Activated CD4-positive, CD25-positive, alpha-beta regulatory T cell (primary cell): Measurements from ENCODE around the gene PABPN1L.

Source experiments
- DNase-seq, 4 experiments: peaks; one replicate each; lab custom pipeline; 2025; lab: John Stamatoyannopoulos, UW

Gene PABPN1L

DNA sequence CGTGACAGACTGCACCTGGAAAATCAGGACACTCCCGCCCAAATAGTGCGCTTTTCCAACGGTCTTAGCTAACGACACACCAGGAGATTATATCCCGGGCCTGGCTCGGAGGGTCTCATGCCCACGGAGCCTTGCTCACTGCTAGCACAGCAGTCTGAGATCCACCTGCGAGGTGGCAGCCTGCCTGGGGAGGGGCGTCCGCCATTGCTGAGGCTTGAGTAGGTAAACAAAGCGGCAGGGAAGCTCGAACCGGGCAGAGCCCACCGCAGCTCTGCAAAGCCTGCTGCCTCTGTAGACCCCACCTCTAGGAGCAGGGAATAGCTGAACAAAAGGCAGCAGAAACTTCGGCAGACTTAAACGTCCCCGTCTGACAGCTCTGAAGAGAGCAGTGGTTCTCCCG, 14.8 kb downstream of the PABPN1L start:
- no peak for DNase-seq

DNA sequence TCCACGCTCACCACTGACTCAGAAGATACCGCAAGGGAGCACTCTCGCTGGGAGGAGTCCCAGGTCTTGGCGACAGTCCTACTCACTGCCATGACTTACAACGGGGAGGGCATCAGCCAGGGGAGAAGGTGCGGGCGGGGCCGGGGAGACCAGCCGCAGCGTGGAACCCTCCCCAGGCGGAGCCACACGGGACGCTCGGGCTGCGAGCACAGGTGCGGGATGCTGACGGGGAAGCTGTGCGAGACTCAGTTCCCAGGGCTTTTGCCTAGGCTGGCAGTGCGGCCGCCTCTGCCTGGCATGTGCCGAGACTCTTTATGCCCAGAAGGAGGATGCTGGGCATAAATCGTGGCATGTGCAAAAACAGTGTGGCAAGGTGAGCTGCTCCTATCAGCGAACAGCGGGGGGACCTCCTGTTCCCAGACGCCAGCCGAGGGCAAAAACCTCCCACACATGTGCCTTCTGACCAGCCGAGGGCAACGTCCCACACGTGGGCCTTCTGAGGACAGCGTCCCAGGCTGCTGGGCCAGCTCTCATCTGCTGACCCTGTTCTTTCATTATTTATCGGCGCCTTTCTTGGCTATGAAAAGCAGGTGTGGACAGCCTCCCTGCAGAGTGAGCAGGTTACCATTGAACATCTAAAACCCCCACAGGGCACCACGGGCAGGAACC, 15.8 kb downstream of the PABPN1L start:
- DNase-seq: no peak

DNA sequence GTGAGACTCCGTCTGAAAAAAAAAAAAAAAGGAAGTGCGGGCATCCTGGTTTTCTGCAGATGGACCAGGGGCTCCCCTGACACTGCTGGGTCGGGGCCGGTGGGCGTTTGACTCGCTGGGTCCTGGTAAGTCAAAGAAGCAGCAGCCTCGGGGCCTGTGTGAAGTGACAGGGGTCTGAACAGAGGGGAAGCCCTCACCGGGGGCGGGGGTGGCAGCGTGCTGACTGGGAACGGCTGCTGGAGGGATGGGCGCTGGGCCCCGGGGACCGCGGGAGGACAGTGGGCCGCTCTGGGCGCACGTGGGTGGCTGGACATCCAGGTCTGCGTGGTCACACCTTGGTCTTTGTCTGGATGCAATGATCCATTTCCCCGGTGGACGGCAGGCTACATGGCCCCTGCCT, 17.9 kb downstream of the PABPN1L start:
- DNase-seq: no peak

DNA sequence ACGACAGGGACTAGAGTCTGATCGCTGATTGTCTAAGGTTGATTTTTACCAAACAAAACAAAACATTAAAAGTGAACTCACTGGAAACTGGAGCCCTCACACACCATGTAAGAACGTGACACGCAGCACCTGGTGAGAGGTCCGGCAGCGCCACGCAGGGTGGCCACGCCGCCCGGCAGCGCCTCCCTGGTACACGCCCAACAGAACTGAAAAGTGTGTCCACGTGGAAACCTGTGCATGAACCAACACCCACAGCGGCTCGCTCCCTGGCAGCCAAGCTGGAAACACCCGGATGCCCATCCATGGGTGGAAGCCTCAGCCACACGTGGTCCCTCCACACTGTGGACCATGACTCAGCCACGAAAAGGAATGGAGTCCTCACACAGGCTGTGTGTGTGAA, 18.8 kb downstream of the PABPN1L start:
- no peak for DNase-seq

DNA sequence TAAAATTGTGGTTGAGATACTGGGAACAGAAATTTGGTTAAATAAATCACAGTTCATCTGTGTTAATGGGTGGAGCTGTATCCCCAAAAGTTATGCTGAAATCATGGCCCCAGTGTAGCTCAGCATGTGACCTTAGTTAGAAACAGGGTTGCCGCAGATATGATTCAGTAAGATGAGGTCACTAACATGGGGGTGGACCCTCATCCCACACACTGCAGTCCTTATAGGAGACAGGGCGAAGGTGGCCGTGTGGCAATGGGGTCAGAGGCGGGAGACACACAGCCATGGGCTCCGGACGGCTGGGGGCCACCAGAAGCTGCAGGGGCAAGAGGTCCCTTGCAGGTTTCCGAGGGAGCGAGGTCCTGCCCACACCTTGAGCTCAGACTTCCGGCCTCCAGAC, 20.4 kb downstream of the PABPN1L start:
- DNase-seq: no peak

DNA sequence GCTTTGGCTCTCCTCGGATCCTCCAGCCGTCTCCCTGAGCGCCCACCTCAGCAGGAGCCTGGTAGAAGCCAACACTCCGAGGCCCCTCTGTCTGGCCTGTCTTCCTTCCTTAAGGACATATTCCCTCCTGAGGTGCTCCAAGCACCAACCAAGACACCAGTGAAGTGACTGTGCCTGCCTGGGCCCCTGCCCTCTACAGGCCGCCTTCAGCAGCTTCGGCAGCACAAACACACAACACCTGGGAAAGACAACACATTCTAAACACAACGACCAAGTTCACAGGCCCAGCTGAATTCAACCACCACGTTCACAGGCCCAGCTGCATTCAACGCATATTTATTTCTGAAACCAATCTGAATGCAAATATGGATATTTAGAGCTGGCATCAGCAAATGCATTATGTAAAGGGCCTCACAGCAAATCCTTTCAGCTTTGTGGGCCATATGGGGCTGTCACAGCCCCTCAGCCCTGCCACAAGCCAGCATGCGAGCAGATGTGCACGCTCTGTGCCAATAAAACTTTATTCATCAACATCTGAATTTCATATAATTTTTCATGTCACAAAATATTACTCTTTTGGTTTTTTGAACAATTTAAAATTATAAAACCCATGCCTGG, 21.9 kb downstream of the PABPN1L start:
- no peak for DNase-seq

DNA sequence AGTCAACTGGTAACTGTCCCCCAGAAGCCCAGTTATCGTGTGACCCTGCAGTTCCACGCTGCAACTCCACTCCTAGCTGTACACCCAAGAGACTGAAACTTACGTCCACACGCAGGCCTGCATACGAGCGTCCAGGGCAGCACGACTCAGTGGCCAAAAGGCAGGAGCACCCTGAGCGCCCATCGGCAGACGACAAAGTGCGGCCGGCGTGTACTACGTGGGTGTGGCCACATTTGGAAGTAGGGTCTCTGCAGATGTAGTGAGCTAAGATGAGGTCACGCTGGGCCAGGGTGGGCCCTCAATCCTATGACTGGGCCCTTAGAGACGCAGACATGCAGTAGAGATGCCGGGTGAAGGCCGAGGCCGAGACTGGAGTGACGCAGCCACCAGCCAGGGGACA, 23.2 kb downstream of the PABPN1L start:
- DNase-seq: no peak

DNA sequence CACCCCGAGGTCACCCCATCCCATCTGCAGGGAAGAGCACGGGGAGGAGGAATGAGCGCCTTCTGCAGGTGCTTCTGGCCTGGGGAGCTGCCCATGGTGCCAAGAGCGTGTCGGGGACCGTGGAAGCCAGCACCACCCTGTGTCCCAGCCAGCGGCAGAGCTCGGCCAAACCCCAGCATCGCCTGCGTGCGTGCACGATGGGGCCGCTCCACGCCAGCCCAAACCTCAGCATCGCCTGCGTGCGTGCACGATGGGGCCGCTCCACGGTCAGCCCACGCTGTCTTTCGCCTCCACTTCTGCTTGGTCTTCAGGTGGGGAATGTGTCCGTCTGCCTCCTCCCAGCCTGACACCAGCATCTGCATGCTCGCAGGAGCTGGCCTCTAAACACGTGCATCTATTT, 23.7 kb downstream of the PABPN1L start:
- no peak for DNase-seq

DNA sequence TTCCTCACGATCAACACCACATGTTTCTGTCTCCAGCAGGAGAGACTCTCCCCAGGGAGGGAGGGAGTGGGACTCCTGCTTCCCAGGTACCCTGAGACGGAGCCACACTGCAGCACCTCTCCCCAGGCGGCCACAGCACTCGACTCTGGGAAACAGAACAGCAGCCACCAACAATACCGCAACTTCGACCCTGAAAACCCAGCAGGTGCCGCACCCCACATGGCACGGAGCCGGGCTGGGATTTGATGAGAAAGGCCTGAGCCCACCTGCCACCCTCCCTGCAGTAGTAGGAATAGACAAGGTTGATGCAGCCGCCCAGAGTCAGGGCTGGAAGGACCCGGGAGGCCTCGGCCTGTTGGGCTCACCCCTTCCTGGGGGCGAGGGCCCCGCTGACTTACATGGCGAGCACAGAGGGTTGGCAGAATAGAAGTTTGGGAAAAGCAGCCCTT, 24.1 kb downstream of the PABPN1L start:
- no peak for DNase-seq

DNA sequence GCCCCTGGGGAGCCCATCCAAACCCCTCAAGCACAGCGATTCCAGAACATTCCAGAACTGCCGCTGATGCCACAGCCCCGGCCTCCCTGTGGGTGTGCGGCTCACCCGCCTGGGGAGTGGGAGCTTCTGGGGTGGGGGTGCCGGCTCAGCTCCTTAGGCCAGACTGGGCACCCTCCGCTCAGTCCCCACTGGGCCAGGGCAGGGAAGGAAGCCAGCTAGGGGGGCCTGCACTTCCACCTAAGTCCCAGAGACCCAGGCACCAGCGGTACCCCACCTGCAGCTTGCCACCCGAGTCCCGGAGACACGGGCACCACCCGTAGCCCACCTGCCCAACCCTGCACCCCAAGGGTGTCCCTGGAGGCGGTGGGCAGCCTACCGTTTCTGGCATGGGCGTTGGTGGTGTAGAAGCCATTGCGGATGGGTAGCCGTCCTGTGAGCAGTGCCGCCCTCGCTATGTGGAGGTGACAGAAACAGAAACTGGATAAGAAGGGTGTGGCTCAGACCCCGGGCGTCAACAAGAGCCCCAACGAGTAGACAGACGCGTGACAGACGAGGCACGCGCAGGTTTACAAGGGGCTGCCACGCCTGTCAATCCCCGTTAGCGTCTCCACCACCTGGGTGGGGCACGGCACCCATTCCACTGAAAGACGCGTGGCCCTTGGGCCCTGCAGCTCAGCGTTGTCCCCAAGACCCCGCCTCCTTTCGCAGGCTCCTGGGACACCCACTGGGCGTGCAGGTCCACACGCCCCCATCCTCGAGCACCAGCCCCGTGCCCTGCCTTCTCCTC, 24.7 kb downstream of the PABPN1L start:
- no peak for DNase-seq

DNA sequence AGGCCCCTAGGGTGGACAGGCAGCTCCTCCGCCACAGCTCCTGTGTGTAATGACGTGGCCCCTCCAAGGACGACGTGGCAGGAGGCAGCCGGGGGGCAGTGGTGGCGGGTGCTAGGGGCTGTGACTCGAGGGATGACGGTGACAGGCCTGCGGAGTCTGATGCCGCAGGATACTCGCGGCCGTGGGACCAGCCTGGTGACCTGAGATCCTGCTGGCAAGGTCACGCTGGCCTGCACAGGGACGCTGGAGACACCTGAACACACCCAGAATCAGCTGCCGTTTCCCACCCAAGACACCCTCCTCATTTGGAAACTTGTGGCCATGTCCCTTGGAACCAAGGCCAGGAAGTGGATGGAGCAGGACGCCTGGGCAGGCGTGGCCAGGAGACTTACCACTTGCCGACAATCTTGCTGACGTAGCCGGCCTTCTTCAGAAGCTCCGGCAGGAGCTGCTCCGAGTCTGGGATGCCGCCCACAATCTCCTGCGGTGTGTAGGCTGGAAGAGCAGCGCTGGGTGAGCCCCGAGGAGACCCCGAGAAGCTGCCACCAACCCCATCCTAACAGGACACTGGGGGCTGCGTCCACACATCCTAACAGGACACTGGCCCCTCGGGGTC, 25.8 kb downstream of the PABPN1L start:
- no peak for DNase-seq

DNA sequence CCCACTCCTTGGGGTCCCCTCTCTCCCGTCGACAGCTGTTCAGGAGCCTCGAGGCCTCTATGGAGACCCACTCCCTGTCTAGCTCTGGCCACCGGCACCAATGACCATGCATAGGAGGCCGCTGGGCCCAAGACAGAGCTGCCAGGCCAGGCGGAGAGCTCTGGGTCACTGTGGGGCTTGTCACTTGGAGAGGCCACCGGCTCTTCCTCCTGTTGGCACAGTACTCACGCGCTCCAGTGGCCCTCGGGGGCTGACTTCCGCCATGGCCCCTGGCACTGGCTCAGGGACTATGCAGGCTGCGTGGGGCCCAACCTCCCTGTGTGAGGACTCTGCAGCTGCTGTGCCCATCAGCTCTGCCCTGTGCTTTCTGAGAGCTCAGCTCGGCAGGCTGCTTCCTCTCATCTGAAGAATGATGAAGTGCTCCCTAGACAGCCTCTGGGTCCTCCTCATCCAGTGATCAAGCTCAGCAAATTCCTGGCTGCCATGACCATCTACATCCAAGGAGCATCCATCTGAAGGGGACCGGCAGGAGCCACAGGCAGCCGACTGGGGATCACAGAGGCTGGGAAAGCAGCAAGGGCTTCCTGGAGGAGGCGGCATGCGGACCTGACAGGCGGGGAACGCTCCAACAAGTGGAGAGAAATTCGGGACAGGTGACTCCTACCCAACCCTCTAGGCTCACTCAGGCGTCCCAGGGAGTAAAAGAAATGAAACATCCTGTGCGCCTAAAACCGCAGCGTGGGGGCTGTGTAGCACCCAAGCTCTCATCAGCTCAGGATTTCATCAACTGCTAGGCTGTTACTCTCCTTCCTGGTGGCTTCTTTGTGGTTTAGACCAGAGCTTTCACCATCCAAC, 26.5 kb downstream of the PABPN1L start:
- no peak for DNase-seq

DNA sequence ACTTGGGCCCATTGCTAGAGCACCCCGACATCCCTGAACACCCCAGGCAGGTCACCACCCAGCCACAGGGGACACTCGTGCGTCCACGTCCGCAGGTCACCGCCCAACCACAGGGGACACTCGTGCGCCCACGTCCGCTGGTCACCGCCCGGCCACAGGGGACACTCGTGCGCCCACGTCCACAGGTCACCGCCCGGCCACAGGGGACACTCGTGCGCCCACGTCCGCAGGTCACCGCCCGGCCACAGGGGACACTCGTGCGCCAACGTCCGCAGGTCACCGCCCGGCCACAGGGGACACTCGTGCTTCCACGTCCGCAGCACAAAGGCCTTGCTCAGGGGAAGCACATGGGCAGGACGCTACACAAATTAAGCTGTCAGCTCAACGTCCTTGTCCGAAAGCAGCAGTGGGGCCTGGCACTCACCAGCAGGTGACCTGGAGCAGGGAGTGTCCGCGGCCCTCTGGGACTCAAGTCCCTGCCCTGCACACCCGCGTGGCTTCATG, 27.4 kb downstream of the PABPN1L start:
- no peak for DNase-seq

DNA sequence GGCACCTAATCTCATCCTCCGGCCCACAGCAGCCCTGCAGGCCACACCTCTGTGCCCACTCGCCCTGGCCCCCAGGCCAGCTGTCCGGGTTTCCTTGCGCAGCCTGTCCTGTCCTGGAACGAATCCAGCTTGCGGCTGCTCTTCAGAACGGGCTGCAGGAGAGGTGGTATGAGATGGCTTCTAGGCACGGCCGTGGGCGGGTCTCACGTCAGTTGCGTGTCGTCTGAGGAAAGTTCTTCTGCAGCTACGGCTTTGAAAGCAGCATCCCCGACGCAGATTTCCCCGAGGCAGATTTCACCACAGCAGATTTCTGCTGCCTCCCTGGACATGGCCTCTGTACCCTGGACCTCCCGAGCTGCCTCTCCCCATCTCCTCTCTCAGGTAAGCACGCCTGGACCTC, 27.9 kb downstream of the PABPN1L start:
- DNase-seq: no peak

DNA sequence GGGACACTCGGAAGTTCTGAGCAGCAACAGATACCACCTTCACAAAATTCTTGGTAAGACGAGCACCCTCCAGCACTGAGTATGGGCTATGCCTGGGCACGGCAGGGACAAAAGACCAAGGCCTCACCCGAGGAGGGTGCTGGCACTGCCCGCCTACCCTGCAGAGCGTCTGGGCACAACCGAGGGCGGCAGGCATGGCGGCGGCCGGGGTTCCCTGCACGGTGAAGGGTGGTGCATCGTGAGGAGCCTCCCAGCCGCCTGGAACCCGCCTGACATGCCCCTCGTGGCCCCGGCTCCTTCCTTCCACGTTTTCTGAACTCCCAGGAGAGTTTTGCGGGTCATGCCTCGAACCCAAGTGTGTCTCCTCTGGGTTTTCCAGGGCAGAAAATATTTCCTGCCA, 28.7 kb downstream of the PABPN1L start:
- DNase-seq: no peak

DNA sequence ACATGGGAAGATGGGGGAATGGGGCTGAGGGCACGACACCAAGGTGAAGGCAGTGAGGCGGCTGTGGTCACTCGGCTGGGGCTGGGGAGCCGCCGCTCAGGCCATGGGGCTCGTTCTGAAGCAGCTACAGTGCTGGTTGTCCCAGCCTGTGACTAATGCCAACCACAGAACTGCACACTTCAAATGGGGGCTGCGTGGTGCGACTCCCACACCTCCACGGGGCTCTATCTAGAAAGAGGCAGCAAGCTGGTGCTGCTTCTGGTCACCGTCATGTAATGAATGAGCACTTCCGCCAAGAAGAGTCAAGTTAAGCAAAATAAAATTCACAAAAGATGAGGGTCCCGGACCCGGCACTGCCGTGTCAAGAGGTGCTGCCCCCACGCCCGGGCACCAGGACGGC, 29.7 kb downstream of the PABPN1L start:
- no peak for DNase-seq

DNA sequence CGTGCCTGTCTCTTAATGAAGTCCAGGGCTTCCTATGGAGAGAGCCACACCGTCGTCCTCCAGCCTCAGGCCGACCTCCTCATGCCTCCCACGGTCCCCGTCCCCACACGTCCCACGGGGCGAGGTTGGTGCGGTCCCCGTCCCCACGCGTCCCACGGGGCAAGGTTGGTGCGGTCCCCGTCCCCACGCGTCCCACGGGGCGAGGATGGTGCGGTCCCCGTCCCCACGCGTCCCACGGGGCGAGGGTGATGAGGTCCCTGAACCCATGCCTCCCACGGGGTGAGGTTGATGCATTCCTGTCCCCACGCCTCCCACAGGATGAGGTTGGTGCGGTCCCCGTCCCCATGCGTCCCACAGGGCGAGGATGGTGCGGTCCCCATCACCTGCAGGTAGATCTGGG, 30.6 kb downstream of the PABPN1L start:
- no peak for DNase-seq

DNA sequence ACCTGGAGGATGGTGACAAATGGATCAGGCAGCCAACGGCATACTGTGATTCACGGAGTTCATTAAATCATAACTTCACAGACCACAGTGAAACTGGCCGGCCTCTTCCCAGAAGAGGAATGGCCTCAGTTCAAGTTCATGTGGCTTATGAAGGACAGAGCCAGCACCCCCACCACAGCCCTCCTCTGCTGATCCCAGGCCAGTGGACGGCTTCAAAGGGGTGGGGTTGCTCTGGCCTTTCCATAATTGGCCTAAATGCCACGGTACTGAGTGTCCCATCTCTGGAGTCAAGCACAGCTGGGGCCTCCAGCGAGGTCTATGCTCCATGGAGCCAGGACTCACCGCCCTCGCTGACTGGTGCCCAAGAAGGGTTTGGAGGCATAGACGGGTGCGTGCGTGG, 31.1 kb downstream of the PABPN1L start:
- no peak for DNase-seq

DNA sequence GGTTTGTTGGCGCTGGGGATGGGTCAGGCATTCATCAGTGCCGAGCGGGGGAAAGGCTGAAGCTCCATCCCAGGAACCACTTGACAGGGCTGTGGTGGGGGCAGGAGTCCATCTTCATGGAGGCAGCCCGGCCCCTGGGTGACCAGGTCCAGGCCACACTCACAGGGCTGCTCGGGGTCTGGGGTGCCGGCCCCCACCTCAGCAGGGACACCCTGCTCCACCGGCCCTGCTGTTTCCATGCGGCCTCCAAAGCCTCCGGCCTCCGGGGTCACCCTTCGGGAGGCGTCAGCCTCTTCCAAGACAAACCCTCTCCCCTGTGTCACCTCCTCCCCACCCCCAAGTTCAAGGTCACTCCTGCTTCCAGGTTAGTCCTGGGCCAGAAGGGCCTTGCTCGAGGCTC, 31.8 kb downstream of the PABPN1L start:
- DNase-seq: no peak

DNA sequence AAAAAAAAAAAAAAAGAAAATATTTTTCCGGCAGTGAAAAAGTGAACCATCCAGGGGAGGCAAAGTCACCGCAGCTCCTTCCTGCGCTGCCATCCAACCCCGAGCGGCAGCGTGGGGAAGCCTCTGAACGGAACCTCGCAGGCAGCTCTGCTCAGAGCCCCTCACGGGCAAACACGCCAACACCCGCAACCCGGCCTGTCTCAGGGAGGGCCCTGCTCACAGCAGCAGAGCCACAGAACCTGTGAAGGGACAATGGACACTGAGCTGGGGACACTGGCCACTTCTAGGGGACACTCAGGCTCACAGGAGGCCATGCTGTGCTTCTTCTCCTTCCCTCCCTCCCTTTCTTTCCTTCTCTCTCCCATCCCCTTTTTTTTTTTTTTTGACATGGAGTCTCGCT, 33.4 kb downstream of the PABPN1L start:
- no peak for DNase-seq

DNA sequence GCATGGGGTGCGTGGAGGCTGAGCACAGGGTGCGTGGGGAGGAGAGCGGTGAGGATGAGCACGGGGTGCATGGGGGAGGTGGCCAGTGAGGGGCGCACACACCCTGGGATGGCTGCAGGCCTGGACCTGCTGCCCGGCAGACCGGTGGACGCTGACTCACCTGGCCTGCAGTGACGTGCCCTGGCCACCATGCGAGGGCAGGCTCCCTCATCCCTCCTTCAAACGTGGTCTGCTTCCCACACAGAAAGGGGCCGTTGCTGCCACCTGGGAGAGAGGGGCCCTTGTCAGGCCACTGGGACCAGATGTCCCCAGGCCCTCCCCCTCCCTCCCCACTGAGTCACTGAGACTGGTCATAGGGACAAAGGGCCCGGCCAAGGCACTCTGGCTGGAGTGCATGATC, 34.6 kb downstream of the PABPN1L start:
- DNase-seq: no peak

DNA sequence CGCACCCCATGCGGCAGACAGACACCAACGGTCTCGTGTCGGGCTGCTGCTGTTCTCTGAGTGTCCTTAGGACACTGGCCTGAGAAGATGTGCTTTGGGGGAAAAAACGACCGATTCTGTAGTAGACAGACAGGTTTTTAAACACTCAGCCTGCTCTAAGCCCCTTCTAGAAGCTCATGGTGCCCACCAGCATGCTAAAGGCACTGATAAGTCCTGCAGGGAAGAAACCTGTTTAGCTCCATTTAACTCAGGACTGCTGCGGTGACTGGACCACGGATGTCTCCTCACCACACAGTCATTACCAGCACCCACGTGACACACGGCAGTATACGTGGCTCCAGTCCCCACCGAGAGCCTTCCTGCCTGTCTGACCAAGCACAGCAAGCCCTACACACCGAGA, 35.7 kb downstream of the PABPN1L start:
- DNase-seq: no peak
